ENCODE measurements around the gene TTC21B.

TTC21B gene

DNA sequence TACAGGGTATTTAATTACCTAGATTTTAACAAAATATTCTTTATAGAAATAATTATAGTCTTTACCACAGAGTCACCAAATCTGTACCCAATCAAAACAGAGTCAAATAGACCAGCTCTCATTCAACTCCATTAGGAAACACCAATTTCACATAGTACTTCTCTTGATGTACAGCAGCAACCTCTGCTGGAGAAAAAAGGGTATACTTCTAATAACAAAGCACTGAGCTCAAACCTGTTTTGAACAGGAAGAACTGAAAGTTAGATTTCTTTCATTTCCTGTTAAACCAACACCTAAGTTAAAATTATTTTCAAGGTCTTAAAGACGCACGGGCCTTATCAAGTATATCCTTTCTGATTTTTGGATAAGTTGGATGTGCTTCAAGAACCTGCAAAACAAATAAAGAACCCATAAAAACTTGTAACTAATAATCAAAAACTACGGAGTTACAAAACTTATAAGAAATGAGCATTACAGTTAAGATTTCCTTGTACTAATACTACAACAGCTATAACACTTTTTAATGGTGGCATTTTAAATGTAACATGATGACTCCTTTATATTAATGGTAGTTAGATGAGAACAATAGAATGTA lies 79.0 kb downstream of the TTC21B start:
- DNase-seq (ENCODE audit: low read depth in 1 of 2, low spot score in 1 of 2), result peak; percentile 23 to 35
- Histone ChIP-seq H3K4me3 (replicated peaks; ENCODE audit: insufficient read depth, low read length) (no peak overlapping the region), H3K27me3 (ENCODE audit: insufficient read depth, poor library complexity, severe bottlenecking) (no peaks in the 10 kb centered on the region), H3K27ac (replicated peaks) (no peak overlapping the region)
- no peak for TF ChIP-seq GABPA (IDR thresholded peaks at IDR 0.05; ENCODE audit: low read depth)
- TF ChIP-seq, protein P1, sequence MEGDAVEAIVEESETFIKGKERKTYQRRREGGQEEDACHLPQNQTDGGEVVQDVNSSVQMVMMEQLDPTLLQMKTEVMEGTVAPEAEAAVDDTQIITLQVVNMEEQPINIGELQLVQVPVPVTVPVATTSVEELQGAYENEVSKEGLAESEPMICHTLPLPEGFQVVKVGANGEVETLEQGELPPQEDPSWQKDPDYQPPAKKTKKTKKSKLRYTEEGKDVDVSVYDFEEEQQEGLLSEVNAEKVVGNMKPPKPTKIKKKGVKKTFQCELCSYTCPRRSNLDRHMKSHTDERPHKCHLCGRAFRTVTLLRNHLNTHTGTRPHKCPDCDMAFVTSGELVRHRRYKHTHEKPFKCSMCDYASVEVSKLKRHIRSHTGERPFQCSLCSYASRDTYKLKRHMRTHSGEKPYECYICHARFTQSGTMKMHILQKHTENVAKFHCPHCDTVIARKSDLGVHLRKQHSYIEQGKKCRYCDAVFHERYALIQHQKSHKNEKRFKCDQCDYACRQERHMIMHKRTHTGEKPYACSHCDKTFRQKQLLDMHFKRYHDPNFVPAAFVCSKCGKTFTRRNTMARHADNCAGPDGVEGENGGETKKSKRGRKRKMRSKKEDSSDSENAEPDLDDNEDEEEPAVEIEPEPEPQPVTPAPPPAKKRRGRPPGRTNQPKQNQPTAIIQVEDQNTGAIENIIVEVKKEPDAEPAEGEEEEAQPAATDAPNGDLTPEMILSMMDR (IDR thresholded peaks at IDR 0.05; ENCODE audit: insufficient read depth, low read length), result peak; percentile 36

- Histone ChIP-seq H3K27ac (replicated peaks) (no peak overlapping the region), H3K4me3 (replicated peaks; ENCODE audit: insufficient read depth, low read length) (no peak overlapping the region), H3K27me3 (ENCODE audit: insufficient read depth, poor library complexity, severe bottlenecking) (no peaks in the 10 kb centered on the region)
- TF ChIP-seq GABPA (IDR thresholded peaks at IDR 0.05; ENCODE audit: low read depth), result no peak
- no peak for TF ChIP-seq REST (IDR thresholded peaks at IDR 0.05; ENCODE audit: insufficient replicate concordance, low read depth)
- no peak for TF ChIP-seq POLR2AphosphoS5 (IDR thresholded peaks at IDR 0.05; ENCODE audit: low read depth)
- TF ChIP-seq, protein P1 (IDR thresholded peaks at IDR 0.05; ENCODE audit: insufficient read depth, low read length), result no peak
- TF ChIP-seq SPI1 (IDR thresholded peaks at IDR 0.05; ENCODE audit: borderline replicate concordance, low read depth), result no peak
- DNase-seq (ENCODE audit: low read depth in 1 of 2, low spot score in 1 of 2), result no peak
Measured at GRCh38 chr2:165872101-165872791, 81.3 kb downstream of the TTC21B start.

DNA sequence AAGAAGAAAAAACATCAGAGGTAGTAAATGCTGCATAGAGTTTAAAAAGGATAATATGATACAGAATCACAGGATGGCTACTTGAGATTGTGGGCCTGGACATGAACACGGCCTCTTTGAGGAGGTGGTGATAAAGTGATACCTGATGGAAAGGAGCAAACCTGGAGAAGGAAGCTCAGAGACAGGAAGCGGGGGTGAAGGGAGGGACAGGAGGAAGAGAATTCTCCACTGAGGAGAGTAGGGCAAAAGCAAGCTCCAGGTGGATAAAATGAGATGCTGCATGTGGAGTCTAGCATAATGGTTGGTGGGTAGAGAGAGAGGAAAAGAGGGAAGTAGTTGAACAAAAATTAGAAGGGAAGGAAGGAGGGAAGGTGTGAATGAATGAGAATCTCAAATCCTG lies 82.6 kb downstream of the TTC21B start:
- H3K4me3 ChIP-seq (replicated peaks; ENCODE audit: insufficient read depth, low read length), result no peak overlapping the region
- no peak for TF ChIP-seq GABPA (IDR thresholded peaks at IDR 0.05; ENCODE audit: low read depth)
- TF ChIP-seq, protein P1 (IDR thresholded peaks at IDR 0.05; ENCODE audit: insufficient read depth, low read length), result no peak
- TF ChIP-seq POLR2AphosphoS5 (IDR thresholded peaks at IDR 0.05; ENCODE audit: low read depth), result no peak
- no peak for DNase-seq (ENCODE audit: low read depth in 1 of 2, low spot score in 1 of 2)
- no peaks in the 10 kb centered on the region for H3K27me3 ChIP-seq (ENCODE audit: insufficient read depth, poor library complexity, severe bottlenecking)
- H3K27ac ChIP-seq (replicated peaks), result no peak overlapping the region

DNA sequence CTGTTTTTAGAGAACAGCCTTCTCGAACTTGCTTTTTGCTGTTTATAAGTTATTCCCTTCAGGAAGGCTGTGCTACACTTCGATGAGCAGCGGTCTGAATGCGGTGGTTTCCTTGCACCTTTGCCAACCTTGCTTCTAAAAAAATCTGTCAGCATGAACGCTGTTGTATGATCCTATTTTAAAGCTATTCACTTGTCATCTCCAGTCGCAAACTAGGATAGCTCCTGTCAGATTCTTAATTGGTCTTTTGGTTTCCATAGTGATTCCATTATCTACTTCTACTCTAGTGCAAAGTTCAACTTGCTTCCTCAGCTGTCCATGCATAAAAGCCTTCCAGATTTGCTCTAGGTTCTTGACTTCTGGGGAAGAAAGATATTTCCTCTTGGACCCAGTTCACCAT lies 83.2 kb downstream of the TTC21B start:
- H3K4me3 ChIP-seq (replicated peaks; ENCODE audit: insufficient read depth, low read length), result no peak overlapping the region
- DNase-seq (ENCODE audit: low read depth in 1 of 2, low spot score in 1 of 2), result no peak
- TF ChIP-seq, protein P1 (IDR thresholded peaks at IDR 0.05; ENCODE audit: insufficient read depth, low read length), result no peak
- TF ChIP-seq POLR2AphosphoS5 (IDR thresholded peaks at IDR 0.05; ENCODE audit: low read depth), result no peak
- H3K27me3 ChIP-seq (ENCODE audit: insufficient read depth, poor library complexity, severe bottlenecking), result no peaks in the 10 kb centered on the region
- H3K27ac ChIP-seq (replicated peaks), result no peak overlapping the region

Data from HL-60 (cell line).